Calu3 (cell line): Measurements from ENCODE around the gene TMEM204. TPM values are rescaled to one million over a fixed set of nuclear protein-coding genes. Genes with fewer than 3 reads are reported as not detected.

Experiments
- BruUV-seq: library from RNA; stranded (reverse); fragments of 400-500 nt; replicated peaks from 2 replicates; lab custom pipeline; 2021; lab: Mats Ljungman, UMichigan
- CTCF ChIA-PET: fragments of 300-600 bp; sonication (Branson Sonifier 250); formaldehyde crosslinking; loops from one replicate; lab custom pipeline; 2022; ENCODE audit warnings: antibody characterized with exemption; lab: Charles Lee
- DNase-seq: peaks from one replicate; pipeline ENCODE4 v3.0.0; 2022
- H3K27ac Mint-ChIP-seq: one replicate; pipeline ENCODE4 v1.8.0; 2022; ENCODE audit warnings: mixed read lengths; ENCODE audit not compliant: unreplicated experiment
- H3K27me3 Mint-ChIP-seq: one replicate; pipeline ENCODE4 v1.8.0; 2022; ENCODE audit warnings: mixed read lengths; ENCODE audit not compliant: unreplicated experiment
- H3K36me3 Mint-ChIP-seq: one replicate; pipeline ENCODE4 v1.8.0; 2022; ENCODE audit warnings: mild to moderate bottlenecking, moderate library complexity, mixed read lengths; ENCODE audit not compliant: insufficient read depth, unreplicated experiment
- H3K4me1 Mint-ChIP-seq: one replicate; pipeline ENCODE4 v1.8.0; 2022; ENCODE audit warnings: mild to moderate bottlenecking, low read depth, mixed read lengths; ENCODE audit not compliant: unreplicated experiment
- H3K4me3 Mint-ChIP-seq: one replicate; pipeline ENCODE4 v1.8.0; 2022; ENCODE audit warnings: mild to moderate bottlenecking, low read depth, moderate library complexity, mixed read lengths; ENCODE audit not compliant: unreplicated experiment
- H3K9me3 Mint-ChIP-seq: one replicate; pipeline ENCODE4 v1.8.0; 2022; ENCODE audit warnings: low read depth, mixed read lengths; ENCODE audit not compliant: unreplicated experiment
- CTCF ChIP-seq: fragments of 200-600 bp; IDR thresholded peaks from one replicate; pipeline ENCODE4 v1.8.0; 2022; ENCODE audit warnings: antibody characterized with exemption; ENCODE audit not compliant: unreplicated experiment
- intact Hi-C: fragments of 100-400 bp; cut with micrococcal nuclease; formaldehyde crosslinking; loops from one replicate; pipeline ENCODE4 v1.10.0; 2022; ENCODE audit not compliant: unreplicated experiment
- total RNA-seq: library from RNA; stranded (reverse); gene quantifications from 2 replicates; pipeline ENCODE4 v1.2.3, GENCODE V29; 2022

The TMEM204 gene
- total RNA-seq, 1 experiment from 2014 or later = not detected

- no TSS peak for BruUV-seq
Observed at GRCh38 chr16:1501630-1502029, 31.8 kb upstream of the TMEM204 start.

GRCh38 chr16:1502092-1503004, 31.1 kb upstream of the TMEM204 start:
- Mint-ChIP-seq H3K4me1 (no peaks in the 10 kb centered on the region), H3K27ac (no peak overlapping the region), H3K4me3 (no peak overlapping the region), H3K36me3 (peaks cover 58% of the 10 kb centered on the region), H3K9me3 (no peaks in the 10 kb centered on the region), H3K27me3 (no peaks in the 10 kb centered on the region)
- no TSS peak for BruUV-seq
- no peak for TF ChIP-seq CTCF
- DNase-seq = no peak
- intact Hi-C loops = no loop called here
- CTCF ChIA-PET = no interaction called here

More at GRCh38 chr16:1501630-1502029, 31.8 kb upstream of the TMEM204 start:
- Mint-ChIP-seq H3K4me3 (no peak overlapping the region), H3K4me1 (no peaks in the 10 kb centered on the region), H3K27me3 (no peaks in the 10 kb centered on the region), H3K9me3 (no peaks in the 10 kb centered on the region), H3K36me3 (peaks cover 57% of the 10 kb centered on the region), H3K27ac (no peak overlapping the region)
- DNase-seq = no peak
- CTCF ChIA-PET = no interaction called here
- intact Hi-C loops = no loop called here
- no peak for TF ChIP-seq CTCF

GRCh38 chr16:1503110-1503955, 30.1 kb upstream of the TMEM204 start:
- H3K27me3 Mint-ChIP-seq = no peaks in the 10 kb centered on the region
- H3K27ac Mint-ChIP-seq = no peak overlapping the region
- no peaks in the 10 kb centered on the region for H3K4me1 Mint-ChIP-seq
- intact Hi-C loops = no loop called here
- no peaks in the 10 kb centered on the region for H3K9me3 Mint-ChIP-seq
- CTCF ChIA-PET = interaction anchor here (0.6 kb wide), 1 partner anchor 1417 kb away, joined by 11 read pairs; no protein-coding TSS in a partner anchor
- no peak overlapping the region for H3K4me3 Mint-ChIP-seq
- no peak for TF ChIP-seq CTCF
- peaks cover 53% of the 10 kb centered on the region for H3K36me3 Mint-ChIP-seq
- BruUV-seq = no TSS peak
- no peak for DNase-seq

- CTCF ChIA-PET = interaction anchor here (0.7 kb wide), 1 partner anchor 43 kb away, joined by 3 read pairs; no protein-coding TSS in a partner anchor
- Mint-ChIP-seq H3K9me3 (no peaks in the 10 kb centered on the region), H3K4me1 (no peaks in the 10 kb centered on the region), H3K27me3 (no peaks in the 10 kb centered on the region), H3K36me3 (peaks cover 51% of the 10 kb centered on the region), H3K4me3 (no peak overlapping the region), H3K27ac (no peak overlapping the region)
- intact Hi-C loops = no loop called here
- no peak for DNase-seq
- TF ChIP-seq CTCF = no peak
- BruUV-seq = no TSS peak
Observed at GRCh38 chr16:1505073-1505844, 28.2 kb upstream of the TMEM204 start.
